H1 (cell line): ENCODE data around the gene MOK. TPM values are rescaled to one million over a fixed set of nuclear protein-coding genes. Genes with fewer than 3 reads are reported as not detected.
A peak's percentile ranks its signal among the peaks of the same experiment; 100 is the strongest.

Source experiments
- CTCF ChIA-PET: fragments of 300-600 bp; sonication (Branson Sonifier 250); formaldehyde crosslinking; loops from one replicate; lab custom pipeline; 2021; ENCODE audit not compliant: partially characterized antibody; lab: Charles Lee
- POLR2A ChIA-PET: fragments of 300-600 bp; sonication (Branson Sonifier 250); formaldehyde crosslinking; loops from one replicate; lab custom pipeline; 2021; ENCODE audit warnings: inconsistent platforms; ENCODE audit not compliant: partially characterized antibody; lab: Charles Lee
- DNase-seq, 2 experiments: peaks; one replicate each; pipeline versions ENCODE4 v3.0.0 to v3.0.0-alpha.2; 2010 to 2022; ENCODE audit warnings: low spot score in 2 of 2, low read depth in 1 of 2, mixed read lengths in 1 of 2
- FAIRE-seq: peaks from 2 replicates; lab custom pipeline; 2011; peaks lifted over from hg19 to GRCh38; lab: Jason Lieb, UNC
- H2AFZ ChIP-seq: 2 replicates; pipeline ENCODE4 v1.8.1; 2012; ENCODE audit warnings: low read length, inconsistent platforms
- H2AK5ac ChIP-seq: 2 replicates; pipeline ENCODE4 v1.6.1; 2013; ENCODE audit warnings: low read depth, low read length
- H2BK120ac ChIP-seq: replicated peaks from 2 replicates; pipeline ENCODE3; 2013; ENCODE audit warnings: low read depth, low read length, inconsistent platforms
- H2BK12ac ChIP-seq: 2 replicates; pipeline ENCODE4 v1.6.1; 2013; ENCODE audit warnings: low read depth, low read length
- H2BK15ac ChIP-seq: 2 replicates; pipeline ENCODE4 v1.6.1; 2013; ENCODE audit warnings: low read length
- H2BK20ac ChIP-seq: 2 replicates; pipeline ENCODE4 v1.6.1; 2013; ENCODE audit warnings: low read length
- H2BK5ac ChIP-seq: 2 replicates; pipeline ENCODE4 v1.6.1; 2013; ENCODE audit warnings: low read depth, low read length
- H3K14ac ChIP-seq: 2 replicates; pipeline ENCODE4 v1.6.1; 2013; ENCODE audit warnings: inconsistent platforms; ENCODE audit not compliant: insufficient read length
- H3K18ac ChIP-seq: 2 replicates; pipeline ENCODE4 v1.6.1; 2013; ENCODE audit warnings: low read length; ENCODE audit errors: extremely low read depth
- H3K23ac ChIP-seq: 2 replicates; pipeline ENCODE4 v1.6.1; 2013; ENCODE audit warnings: inconsistent platforms; ENCODE audit not compliant: insufficient read length
- H3K23me2 ChIP-seq: 2 replicates; pipeline ENCODE4 v1.6.1; 2013; ENCODE audit warnings: low read depth, low read length
- H3K27ac ChIP-seq: 2 replicates; pipeline ENCODE4 v1.6.1; 2011; ENCODE audit warnings: low read depth, low read length, inconsistent platforms
- H3K27me3 ChIP-seq, 4 experiments: replicated peaks in 1 of 4; 1 replicate in 1 of 4; 2 replicates in 3 of 4; pipeline versions ENCODE4 v1.6.1 to v1.8.1; 2011 to 2013; ENCODE audit warnings: low read length in 3 of 4, mild to moderate bottlenecking in 3 of 4, inconsistent platforms in 2 of 4, mixed read lengths in 2 of 4, moderate library complexity in 1 of 4; ENCODE audit not compliant: control insufficient read depth in 3 of 4, insufficient read depth in 3 of 4; ENCODE audit errors: extremely low read depth in 1 of 4
- H3K36me3 ChIP-seq, 4 experiments: 2 replicates each; pipeline versions ENCODE4 v1.6.1 to v1.8.1; 2011 to 2013; ENCODE audit warnings: mild to moderate bottlenecking in 4 of 4, low read length in 3 of 4, moderate library complexity in 2 of 4, control low read depth in 1 of 4, inconsistent platforms in 1 of 4; ENCODE audit not compliant: insufficient read depth in 4 of 4, control insufficient read depth in 2 of 4
- H3K4ac ChIP-seq: replicated peaks from 2 replicates; pipeline ENCODE3; 2013; ENCODE audit warnings: low read length, low read depth, mixed read lengths, inconsistent platforms; ENCODE audit not compliant: insufficient read length
- H3K4me1 ChIP-seq, 4 experiments: replicated peaks in 1 of 4; 1 replicate in 1 of 4; 2 replicates in 3 of 4; pipeline versions ENCODE4 v1.6.1 to v1.8.1; 2011 to 2013; ENCODE audit warnings: low read length in 3 of 4, inconsistent platforms in 2 of 4, mixed read lengths in 1 of 4; ENCODE audit not compliant: insufficient read depth in 4 of 4, control insufficient read depth in 3 of 4
- H3K4me2 ChIP-seq, 2 experiments: 2 replicates each; pipeline versions ENCODE4 v1.6.1 to v1.8.1; 2011 to 2013; ENCODE audit warnings: low read depth in 2 of 2, low read length in 2 of 2, control low read depth in 1 of 2, inconsistent platforms in 1 of 2, mild to moderate bottlenecking in 1 of 2; ENCODE audit not compliant: insufficient read depth in 1 of 2
- H3K4me3 ChIP-seq, 4 experiments: fragments of 200-600, 300-600 bp in 1 of 4; sonication (generic), shearing (Covaris generic), sonication (Bioruptor Twin) in 1 of 4; 2 replicates each; pipeline versions ENCODE4 v1.5.1 to v1.8.1; 2011 to 2016; ENCODE audit warnings: low read length in 4 of 4, low read depth in 3 of 4, control low read depth in 2 of 4, inconsistent platforms in 2 of 4, mild to moderate bottlenecking in 2 of 4, mixed read lengths in 1 of 4, moderate library complexity in 1 of 4; ENCODE audit not compliant: insufficient read depth in 2 of 4; ENCODE audit errors: extremely low read depth in 1 of 4
- H3K56ac ChIP-seq: replicated peaks from 2 replicates; pipeline ENCODE3; 2013; ENCODE audit warnings: low read depth, mild to moderate bottlenecking, mixed read lengths, low read length, inconsistent platforms; ENCODE audit not compliant: insufficient read length
- H3K79me1 ChIP-seq: 2 replicates; pipeline ENCODE4 v1.6.1; 2013; ENCODE audit warnings: low read depth, low read length, control low read depth
- H3K79me2 ChIP-seq, 2 experiments: 2 replicates each; pipeline versions ENCODE4 v1.6.1 to v1.8.1; 2012 to 2013; ENCODE audit warnings: low read length in 2 of 2, mild to moderate bottlenecking in 2 of 2, inconsistent platforms in 1 of 2; ENCODE audit not compliant: insufficient read depth in 2 of 2, control insufficient read depth in 1 of 2
- H3K9ac ChIP-seq, 4 experiments: replicated peaks in 1 of 4; 1 replicate in 1 of 4; 2 replicates in 3 of 4; pipeline versions ENCODE4 v1.6.1 to v1.8.1; 2011 to 2013; ENCODE audit warnings: low read depth in 3 of 4, low read length in 3 of 4, control low read depth in 2 of 4, mild to moderate bottlenecking in 2 of 4, moderate library complexity in 2 of 4, inconsistent platforms in 1 of 4; ENCODE audit errors: extremely low read depth in 1 of 4
- H3K9me3 ChIP-seq, 2 experiments: 2 replicates each; pipeline versions ENCODE4 v1.6.1 to v1.8.1; 2012 to 2013; ENCODE audit warnings: mild to moderate bottlenecking in 2 of 2, moderate library complexity in 2 of 2, control low read depth in 1 of 2, inconsistent platforms in 1 of 2, low read depth in 1 of 2, low read length in 1 of 2, mixed read lengths in 1 of 2; ENCODE audit not compliant: insufficient read depth in 2 of 2
- H4K20me1 ChIP-seq, 2 experiments: replicated peaks in 1 of 2; 2 replicates each; pipeline versions ENCODE3 to v1.8.1; 2011 to 2013; ENCODE audit warnings: inconsistent platforms in 2 of 2, low read length in 2 of 2, mild to moderate bottlenecking in 1 of 2; ENCODE audit not compliant: insufficient read depth in 2 of 2, control insufficient read depth in 1 of 2
- H4K5ac ChIP-seq: 2 replicates; pipeline ENCODE4 v1.6.1; 2013; ENCODE audit warnings: low read length, low read depth, mixed read lengths, inconsistent platforms; ENCODE audit not compliant: insufficient read length
- H4K8ac ChIP-seq: 2 replicates; pipeline ENCODE4 v1.8.0; 2013; ENCODE audit warnings: mild to moderate bottlenecking, moderate library complexity, low read length, inconsistent platforms; ENCODE audit not compliant: insufficient read depth; ENCODE audit errors: extremely low read depth
- H4K91ac ChIP-seq: replicated peaks from 2 replicates; pipeline ENCODE3; 2013; ENCODE audit warnings: low read length, mixed read lengths, inconsistent platforms; ENCODE audit not compliant: insufficient read length
- POU5F1 ChIP-seq: IDR thresholded peaks from 2 replicates; pipeline ENCODE4 v1.6.1; 2011; ENCODE audit warnings: low read depth, mild to moderate bottlenecking, low read length, moderate library complexity
- WGBS, 2 experiments: shearing (Covaris generic) in 1 of 2; methylation state at CpG; one replicate each; pipeline versions ENCODE4 v1.1.6 to v1.1.7; 2013 to 2015; ENCODE audit warnings: low lambda C conversion rate in 2 of 2, mixed read lengths in 2 of 2, inconsistent platforms in 1 of 2, low coverage in 1 of 2, missing lambda C conversion rate in 1 of 2; ENCODE audit not compliant: insufficient replicate concordance in 2 of 2, insufficient coverage in 1 of 2, insufficient read length in 1 of 2; ENCODE audit errors: extremely low coverage in 1 of 2, missing lambda C conversion rate in 1 of 2; 5-methylcytosine and 5-hydroxymethylcytosine counted together
- polyA plus RNA-seq, 7 experiments: library from polyadenylated mRNA; depleted of rRNA in 3 of 7; stranded (reverse) in 5 of 7; unstranded in 2 of 7; fragments of >200 nt in 5 of 7; fragments of 200-250 nt in 2 of 7; gene quantifications; 1 replicate in 5 of 7; 2 replicates in 1 of 7; 4 replicates in 1 of 7; pipeline versions ENCODE4 v1.2.1 to v1.2.3, GENCODE V29; 2011 to 2013; ENCODE audit warnings: missing spikeins in 2 of 7, mixed read lengths in 2 of 7
- total RNA-seq: library from RNA; stranded (reverse); fragmentation: NEBNext Ultra II Directional; extraction: Animal tissue kit (Norgen Biotek cat#: 25700); gene quantifications from 2 replicates; pipeline ENCODE4 v1.2.1, GENCODE V29; 2021

MOK gene
- total and polyA plus RNA-seq, 2 of the 8 experiments (the other 6 are each of a cell fraction or from before 2014, with no cell fraction given) = 2.1 to 2.5 TPM

GRCh38 chr14:102236026-102236425 is 68.9 kb downstream of the MOK start:
- no peak for FAIRE-seq
- Histone ChIP-seq H3K4ac (no peak overlapping the region), H2AFZ (no peak overlapping the region), H3K27me3 (no peaks in the 10 kb centered on the region), H3K4me3 (no peak overlapping the region), H2AK5ac (no peak overlapping the region), H3K79me2 (no peaks in the 10 kb centered on the region), H3K36me3 (no peaks in the 10 kb centered on the region), H3K18ac (no peak overlapping the region), H2BK12ac (no peak overlapping the region), H3K9me3 (peaks cover 3 to 4% of the 10 kb centered on the region in 2 experiments; a peak in 1 of 4 replicates), H3K56ac (no peak overlapping the region), H2BK5ac (no peak overlapping the region), H3K23me2 (0 out of 2 replicates have a peak, but pooled peaks cover 2% of the 10 kb centered on the region), H3K27ac (no peak overlapping the region), H4K5ac (no peak overlapping the region), H2BK20ac (no peak overlapping the region), H2BK15ac (0 out of 2 replicates have a peak overlapping the region, but pooled peaks have one; percentile 75), H4K91ac (no peak overlapping the region), H3K23ac (no peak overlapping the region), H2BK120ac (no peak overlapping the region), H3K9ac (no peak overlapping the region), H3K79me1 (no peaks in the 10 kb centered on the region), H3K14ac (no peak overlapping the region), H3K4me1 (peaks cover 0 to 6% (median 2%) of the 10 kb centered on the region in 4 experiments; a peak in 4 of 7 replicates), H4K8ac (no peak overlapping the region; the same call in 1 of the 2 replicates), H3K4me2 (no peak overlapping the region), H4K20me1 (no peaks in the 10 kb centered on the region)
- ChIA-PET CTCF (interaction anchor here (0.7 to 2.5 kb wide), 13 partner anchors 15 to 184 kb away, joined by 3 to 22 read pairs (median 3); no protein-coding TSS in a partner anchor), POLR2A (interaction anchor here (0.6 to 1.0 kb wide), 4 partner anchors 9 to 81 kb away, joined by 3 to 5 read pairs (median 4); no protein-coding TSS in a partner anchor)
- no peak for DNase-seq
- WGBS, 2 experiments = 79% methylated on average over 12 of the region's 12 CpGs; no CpG with 5 or more reads in 1 of the 2 experiments
- no peak for TF ChIP-seq POU5F1
